Vagina (tissue), 2 donors: ENCODE data around the gene LARP6.

Experiments used
- POLR2A ChIP-seq, 2 donors: fragments of 450-650 bp; IDR thresholded peaks; one replicate each; pipeline ENCODE4 v1.6.1; 2017; ENCODE audit warnings: antibody characterized with exemption in 2 of 2, mild to moderate bottlenecking in 2 of 2, moderate library complexity in 2 of 2
- POLR2AphosphoS5 ChIP-seq, 2 donors: sonication (generic); formaldehyde crosslinking; IDR thresholded peaks; one replicate each; pipeline ENCODE4 v1.9.0; 2017; ENCODE audit warnings: antibody characterized with exemption in 2 of 2, mild to moderate bottlenecking in 2 of 2, low read depth in 1 of 2; ENCODE audit not compliant: insufficient read depth in 1 of 2
- TF ChIP-seq, protein P1 (sequence below), 3 experiments: fragments of 450-650 bp in 2 of 3; fragments of 200-600 bp in 1 of 3; sonication (generic) in 1 of 3; IDR thresholded peaks; one replicate each; pipeline ENCODE4 v1.5.1; 2017 to 2019; ENCODE audit warnings: antibody characterized with exemption in 3 of 3, mild to moderate bottlenecking in 2 of 3, moderate library complexity in 2 of 3

DNA sequence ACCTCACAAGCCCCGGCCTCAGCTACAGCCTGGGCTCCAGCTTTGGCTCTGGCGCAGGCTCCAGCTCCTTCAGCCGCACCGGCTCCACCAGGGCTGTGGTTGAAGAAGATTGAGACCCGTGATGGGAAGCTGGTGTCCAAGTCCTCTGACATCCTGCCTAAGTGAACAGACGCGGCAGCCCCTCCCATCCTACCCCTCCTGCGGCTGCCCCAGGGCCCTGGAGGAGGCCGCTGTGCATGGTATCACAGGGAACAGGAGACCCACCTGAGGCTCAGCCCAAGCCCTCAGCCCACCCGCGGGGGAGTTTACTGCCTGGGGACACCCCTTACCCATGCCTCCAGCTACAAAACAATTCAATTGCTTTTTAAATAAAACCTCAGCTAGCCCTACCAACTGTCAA lies 6.0 kb upstream of the LARP6 start:
- TF ChIP-seq, protein P1, sequence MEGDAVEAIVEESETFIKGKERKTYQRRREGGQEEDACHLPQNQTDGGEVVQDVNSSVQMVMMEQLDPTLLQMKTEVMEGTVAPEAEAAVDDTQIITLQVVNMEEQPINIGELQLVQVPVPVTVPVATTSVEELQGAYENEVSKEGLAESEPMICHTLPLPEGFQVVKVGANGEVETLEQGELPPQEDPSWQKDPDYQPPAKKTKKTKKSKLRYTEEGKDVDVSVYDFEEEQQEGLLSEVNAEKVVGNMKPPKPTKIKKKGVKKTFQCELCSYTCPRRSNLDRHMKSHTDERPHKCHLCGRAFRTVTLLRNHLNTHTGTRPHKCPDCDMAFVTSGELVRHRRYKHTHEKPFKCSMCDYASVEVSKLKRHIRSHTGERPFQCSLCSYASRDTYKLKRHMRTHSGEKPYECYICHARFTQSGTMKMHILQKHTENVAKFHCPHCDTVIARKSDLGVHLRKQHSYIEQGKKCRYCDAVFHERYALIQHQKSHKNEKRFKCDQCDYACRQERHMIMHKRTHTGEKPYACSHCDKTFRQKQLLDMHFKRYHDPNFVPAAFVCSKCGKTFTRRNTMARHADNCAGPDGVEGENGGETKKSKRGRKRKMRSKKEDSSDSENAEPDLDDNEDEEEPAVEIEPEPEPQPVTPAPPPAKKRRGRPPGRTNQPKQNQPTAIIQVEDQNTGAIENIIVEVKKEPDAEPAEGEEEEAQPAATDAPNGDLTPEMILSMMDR (IDR thresholded peaks at IDR 0.05) = no peak
- no peak for TF ChIP-seq POLR2A (IDR thresholded peaks at IDR 0.05)
- TF ChIP-seq POLR2AphosphoS5 (IDR thresholded peaks at IDR 0.05; ENCODE audit: insufficient read depth in 1 of 2, low read depth in 1 of 2) = no peak
